ENCODE measurements around the gene MICAL1. TPM values are rescaled to one million over a fixed set of nuclear protein-coding genes. Genes with fewer than 3 reads are reported as not detected.

Gene MICAL1
- total RNA-seq, 4 donors from 2014 or later: 22.0 to 45.9 (median 28.8) TPM

DNA sequence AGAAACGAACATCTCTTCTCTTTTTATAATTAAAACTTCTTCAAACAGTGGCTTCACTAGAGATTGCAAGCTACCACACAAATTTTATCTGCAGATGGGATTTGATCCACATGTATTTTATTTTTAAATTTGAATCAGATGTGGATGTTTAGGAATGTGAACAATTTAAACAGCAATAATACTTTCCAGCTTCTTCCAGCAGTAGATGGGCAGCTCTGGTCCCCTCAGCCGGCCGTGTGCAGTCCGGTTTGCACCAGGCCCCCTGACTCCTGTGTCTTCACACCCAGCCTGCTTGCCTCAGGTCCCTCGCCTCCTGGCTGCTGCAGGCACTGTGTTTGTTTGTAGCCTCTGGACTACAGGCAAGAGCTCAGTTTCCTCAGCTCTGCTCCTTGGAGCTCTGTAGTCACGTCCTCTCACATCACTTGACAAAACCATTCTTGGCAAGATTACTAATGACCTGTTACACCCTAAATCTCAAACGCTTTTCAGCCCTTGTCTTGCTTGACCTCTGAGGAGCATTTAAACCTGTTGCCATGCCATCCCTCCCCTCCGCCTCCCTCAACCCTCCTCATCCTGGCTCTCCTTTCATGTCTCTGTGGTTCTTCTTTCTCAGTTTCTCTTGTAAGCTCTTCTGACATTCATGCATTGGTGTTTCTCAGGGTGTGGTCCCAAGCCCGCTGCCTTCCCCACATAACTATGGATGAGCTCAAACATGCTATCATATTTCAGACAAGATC lies 40.6 kb upstream of the MICAL1 start:
- no peaks in the 10 kb centered on the region for H3K9me3 ChIP-seq
- TF ChIP-seq, protein P1, sequence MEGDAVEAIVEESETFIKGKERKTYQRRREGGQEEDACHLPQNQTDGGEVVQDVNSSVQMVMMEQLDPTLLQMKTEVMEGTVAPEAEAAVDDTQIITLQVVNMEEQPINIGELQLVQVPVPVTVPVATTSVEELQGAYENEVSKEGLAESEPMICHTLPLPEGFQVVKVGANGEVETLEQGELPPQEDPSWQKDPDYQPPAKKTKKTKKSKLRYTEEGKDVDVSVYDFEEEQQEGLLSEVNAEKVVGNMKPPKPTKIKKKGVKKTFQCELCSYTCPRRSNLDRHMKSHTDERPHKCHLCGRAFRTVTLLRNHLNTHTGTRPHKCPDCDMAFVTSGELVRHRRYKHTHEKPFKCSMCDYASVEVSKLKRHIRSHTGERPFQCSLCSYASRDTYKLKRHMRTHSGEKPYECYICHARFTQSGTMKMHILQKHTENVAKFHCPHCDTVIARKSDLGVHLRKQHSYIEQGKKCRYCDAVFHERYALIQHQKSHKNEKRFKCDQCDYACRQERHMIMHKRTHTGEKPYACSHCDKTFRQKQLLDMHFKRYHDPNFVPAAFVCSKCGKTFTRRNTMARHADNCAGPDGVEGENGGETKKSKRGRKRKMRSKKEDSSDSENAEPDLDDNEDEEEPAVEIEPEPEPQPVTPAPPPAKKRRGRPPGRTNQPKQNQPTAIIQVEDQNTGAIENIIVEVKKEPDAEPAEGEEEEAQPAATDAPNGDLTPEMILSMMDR (IDR thresholded peaks at IDR 0.05): no peak
- no peak for TF ChIP-seq POLR2AphosphoS5 (IDR thresholded peaks at IDR 0.05)
- no peak for TF ChIP-seq POLR2A (IDR thresholded peaks at IDR 0.05)
- no peak for TF ChIP-seq EP300 (IDR thresholded peaks at IDR 0.05)
- WGBS: 51% methylated on average over 9 of the region's 9 CpGs

DNA sequence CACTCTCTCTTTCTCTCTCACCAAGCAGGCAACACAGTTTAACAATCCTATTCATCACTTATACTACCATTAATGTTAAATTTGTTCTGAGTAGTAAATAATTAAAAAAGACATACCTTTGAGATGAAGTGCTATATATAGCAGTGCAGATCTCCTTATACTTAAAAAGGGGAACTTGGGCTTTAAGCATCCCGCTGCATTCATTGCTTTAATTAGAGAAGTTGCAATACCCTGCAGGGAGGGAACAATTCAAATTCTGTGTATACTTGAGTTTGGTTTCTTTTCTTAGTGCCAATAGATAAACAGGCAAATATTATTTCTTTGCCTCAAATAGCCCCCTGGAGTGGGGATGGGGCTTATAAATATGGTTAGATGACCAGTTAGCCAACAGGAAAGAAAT lies 38.3 kb upstream of the MICAL1 start:
- TF ChIP-seq EP300 (IDR thresholded peaks at IDR 0.05) (no peak), POLR2AphosphoS5 (IDR thresholded peaks at IDR 0.05) (no peak), POLR2A (IDR thresholded peaks at IDR 0.05) (no peak)
- TF ChIP-seq, protein P1 (IDR thresholded peaks at IDR 0.05): no peak
- Histone ChIP-seq H3K27ac (no peak overlapping the region), H3K9me3 (no peaks in the 10 kb centered on the region), H3K27me3 (no peaks in the 10 kb centered on the region), H3K4me3 (no peak overlapping the region), H3K36me3 (no peaks in the 10 kb centered on the region), H3K4me1 (peaks cover 10% of the 10 kb centered on the region)
- 95% methylated on average over 1 of the region's 1 CpG for WGBS
- no peak for DNase-seq (ENCODE audit: low spot score in 2 of 2)

More for the DNA sequence above, 40.6 kb upstream of the MICAL1 start:
- H3K36me3 ChIP-seq: no peaks in the 10 kb centered on the region
- H3K27me3 ChIP-seq: no peaks in the 10 kb centered on the region
- H3K27ac ChIP-seq: no peak overlapping the region
- peaks cover 10% of the 10 kb centered on the region for H3K4me1 ChIP-seq
- no peak for DNase-seq (ENCODE audit: low spot score in 2 of 2)
- H3K4me3 ChIP-seq: no peak overlapping the region

DNA sequence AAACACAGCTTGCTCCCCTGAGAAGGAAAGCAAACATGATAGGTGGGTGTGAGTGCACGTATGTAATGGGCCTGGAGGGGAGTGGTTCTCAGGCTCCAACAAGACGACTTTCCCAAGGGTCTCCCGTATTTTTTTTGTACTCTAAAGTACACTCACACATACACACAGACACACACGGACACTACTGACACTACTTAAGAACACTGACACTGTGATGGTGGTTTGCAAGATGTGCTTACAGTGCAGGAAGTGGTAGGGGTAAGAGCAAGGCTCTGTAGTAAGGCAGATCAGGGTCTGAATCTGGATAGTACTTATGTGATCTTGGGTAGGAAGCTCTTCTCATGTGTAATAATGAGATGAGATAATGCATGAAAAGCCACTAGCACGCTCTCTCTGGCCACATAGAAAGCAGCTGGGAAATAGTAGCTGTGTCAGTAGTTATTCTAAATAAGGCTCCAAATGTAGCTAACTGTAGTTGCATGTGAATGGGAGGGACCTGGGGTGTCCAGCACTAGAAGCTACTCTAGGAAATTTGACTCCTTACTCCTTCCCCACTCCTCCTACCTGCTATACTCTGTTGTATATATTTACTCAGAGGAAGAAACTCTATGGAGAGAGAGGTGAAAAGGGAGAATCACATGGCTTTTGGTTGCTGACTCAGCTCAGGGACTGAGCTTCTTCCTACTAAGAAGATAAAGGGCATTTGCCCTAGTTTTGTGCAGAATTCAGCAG lies 35.8 kb upstream of the MICAL1 start:
- Histone ChIP-seq H3K27ac (no peak overlapping the region), H3K27me3 (no peaks in the 10 kb centered on the region), H3K9me3 (no peaks in the 10 kb centered on the region), H3K4me1 (peaks cover 5% of the 10 kb centered on the region), H3K4me3 (no peak overlapping the region), H3K36me3 (no peaks in the 10 kb centered on the region)
- WGBS: 71% methylated on average over 5 of the region's 5 CpGs
- no peak for DNase-seq (ENCODE audit: low spot score in 2 of 2)
- TF ChIP-seq EP300 (IDR thresholded peaks at IDR 0.05) (no peak), POLR2A (IDR thresholded peaks at IDR 0.05) (no peak), POLR2AphosphoS5 (IDR thresholded peaks at IDR 0.05) (no peak)

DNA sequence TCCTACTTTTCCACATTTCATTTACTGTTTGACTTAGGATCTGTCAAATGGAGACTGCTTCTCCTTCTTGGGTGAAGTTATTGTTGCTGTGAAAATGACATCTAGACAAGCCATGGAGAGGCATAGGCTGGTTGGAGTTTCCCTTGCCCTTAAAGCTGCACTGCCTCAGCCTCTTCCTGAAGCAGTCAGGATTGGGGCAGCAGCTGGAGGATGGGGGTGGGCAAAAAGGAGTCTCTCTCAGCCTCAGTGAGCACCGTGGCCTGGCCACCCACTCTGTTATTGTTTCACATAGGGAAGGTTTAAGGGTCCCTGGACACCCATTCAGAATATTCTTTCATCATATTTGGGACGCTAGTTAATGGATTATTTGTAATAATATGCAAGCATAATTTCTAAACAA lies 35.1 kb upstream of the MICAL1 start:
- Histone ChIP-seq H3K27ac (no peak overlapping the region), H3K9me3 (no peaks in the 10 kb centered on the region), H3K4me1 (no peaks in the 10 kb centered on the region), H3K4me3 (no peak overlapping the region), H3K36me3 (no peaks in the 10 kb centered on the region), H3K27me3 (no peaks in the 10 kb centered on the region)
- 73% methylated on average over 2 of the region's 2 CpGs for WGBS
- no peak for DNase-seq (ENCODE audit: low spot score in 2 of 2)
- no peak for TF ChIP-seq POLR2AphosphoS5 (IDR thresholded peaks at IDR 0.05)
- TF ChIP-seq, protein P1 (IDR thresholded peaks at IDR 0.05): no peak
- TF ChIP-seq EP300 (IDR thresholded peaks at IDR 0.05): no peak

DNA sequence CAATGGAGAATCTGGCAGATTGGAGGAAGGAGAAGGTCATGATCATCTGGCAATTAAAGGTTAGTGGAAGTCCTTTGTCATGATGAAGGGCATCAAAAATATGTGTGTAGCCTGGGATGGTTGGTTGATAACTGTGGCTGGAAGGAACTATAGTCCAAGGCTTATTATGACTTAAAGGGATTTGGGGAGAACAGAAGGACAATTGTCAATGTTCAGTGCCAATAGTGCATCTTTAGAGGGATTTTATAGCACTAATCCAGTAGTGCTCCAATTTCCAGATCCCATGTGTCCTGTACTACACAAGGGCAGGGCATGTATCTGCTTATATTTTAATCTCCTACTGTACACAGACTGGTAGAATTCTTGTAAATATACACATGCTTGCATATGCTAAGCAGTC lies 32.4 kb upstream of the MICAL1 start:
- no peaks in the 10 kb centered on the region for H3K36me3 ChIP-seq
- H3K4me3 ChIP-seq: no peak overlapping the region
- H3K27me3 ChIP-seq: no peaks in the 10 kb centered on the region
- H3K4me1 ChIP-seq: peaks cover 5% of the 10 kb centered on the region
- no peak for TF ChIP-seq POLR2AphosphoS5 (IDR thresholded peaks at IDR 0.05)
- TF ChIP-seq, protein P1 (IDR thresholded peaks at IDR 0.05): no peak
- TF ChIP-seq EP300 (IDR thresholded peaks at IDR 0.05): no peak
- TF ChIP-seq POLR2A (IDR thresholded peaks at IDR 0.05): no peak
- no peak for DNase-seq (ENCODE audit: low spot score in 2 of 2)
- H3K9me3 ChIP-seq: no peaks in the 10 kb centered on the region
- H3K27ac ChIP-seq: no peak overlapping the region
